GM12892 (cell line): ENCODE data around the gene WWP2.

Experiments
- POLR2A ChIP-seq: IDR thresholded peaks from 2 replicates; pipeline ENCODE4 v1.6.1; 2011; ENCODE audit warnings: low read depth, low read length, control low read depth
- POLR2AphosphoS5 ChIP-seq: IDR thresholded peaks from 2 replicates; pipeline ENCODE4 v1.6.1; 2011; ENCODE audit warnings: low read depth, low read length, control low read depth

- TF ChIP-seq POLR2A (no peak), POLR2AphosphoS5 (no peak)
Observed at GRCh38 chr16:69744363-69745231, 17.5 kb upstream of the WWP2 start.
